Measurements from ENCODE around the gene IFNL1. TPM values are rescaled to one million over a fixed set of nuclear protein-coding genes. Genes with fewer than 3 reads are reported as not detected.

IFNL1 gene
- total RNA-seq: not detected

DNA sequence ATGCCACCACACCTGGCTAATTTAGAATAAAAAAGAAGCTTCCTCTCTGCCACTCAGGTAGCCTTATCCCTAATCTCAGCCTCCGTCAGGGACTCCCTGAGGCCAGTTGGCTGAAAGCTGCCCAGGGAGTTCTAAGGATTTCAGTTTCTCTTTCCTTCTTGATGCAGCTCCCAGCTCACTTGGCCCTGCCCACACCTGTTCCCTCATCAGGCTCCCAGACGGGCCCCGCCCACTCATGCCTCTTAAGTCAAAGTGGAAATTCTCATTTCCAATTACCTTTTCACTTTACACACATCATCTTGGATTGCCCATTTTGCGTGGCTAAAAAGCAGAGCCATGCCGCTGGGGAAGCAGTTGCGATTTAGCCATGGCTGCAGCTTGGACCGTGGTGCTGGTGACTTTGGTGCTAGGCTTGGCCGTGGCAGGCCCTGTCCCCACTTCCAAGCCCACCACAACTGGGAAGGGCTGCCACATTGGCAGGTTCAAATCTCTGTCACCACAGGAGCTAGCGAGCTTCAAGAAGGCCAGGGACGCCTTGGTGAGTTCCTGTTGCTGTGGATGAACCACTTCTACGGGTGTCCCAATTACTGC lies at the start of gene IFNL1:
Gene IFNL1, plus strand, starts transcription at position 353 of the 591 bp plus-strand sequence. Its CDS starts 15 bp downstream, at position 368.

DNA sequence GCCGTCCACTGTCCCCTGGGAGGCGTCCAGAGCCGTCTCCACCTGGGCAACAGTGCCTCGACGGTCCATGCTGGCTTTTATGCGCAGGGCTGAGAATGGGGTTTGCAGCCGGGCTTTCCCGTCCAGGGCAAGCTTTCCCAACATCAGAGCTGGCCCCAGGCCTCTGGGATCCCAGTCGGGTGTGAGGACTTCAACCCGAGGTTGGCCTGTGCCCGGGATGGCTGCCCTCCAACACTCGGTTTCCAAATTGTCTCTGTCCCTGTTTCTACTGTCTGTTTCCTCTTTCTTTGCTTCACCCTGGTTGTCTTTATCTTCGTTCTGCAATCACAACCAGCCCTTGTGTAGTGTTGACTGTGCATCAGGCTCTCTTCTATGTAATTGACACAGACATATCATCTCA lies 47.4 kb upstream of the IFNL1 start, which contains the start of gene IFNL4:
Gene IFNL4, minus strand, starts transcription at position 51 of the 400 bp plus-strand sequence.

DNA sequence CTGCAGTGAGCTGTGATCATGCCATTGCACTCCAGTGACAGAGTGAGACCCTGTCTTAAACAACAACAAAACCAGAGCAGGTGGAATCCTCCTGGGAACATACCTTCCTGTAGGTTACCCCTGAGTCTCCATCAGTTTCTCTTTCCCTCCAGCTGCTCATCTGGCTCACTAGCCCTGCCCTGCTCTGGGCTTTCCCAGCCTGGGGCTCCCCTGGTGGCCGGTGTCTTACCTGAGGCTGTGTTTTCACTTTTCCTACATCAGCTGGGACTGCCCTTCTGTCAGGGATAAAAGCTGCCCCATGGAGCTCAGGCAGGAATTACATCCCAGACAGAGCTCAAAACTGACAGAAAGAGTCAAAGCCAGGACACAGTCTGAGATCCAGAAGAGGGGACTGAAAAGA lies 28.1 kb upstream of the IFNL1 start, which contains the start of gene IFNL2:
Gene IFNL2, plus strand, starts transcription at position 312 of the 400 bp plus-strand sequence. CDS start 173 bp downstream, outside the sequence.

DNA sequence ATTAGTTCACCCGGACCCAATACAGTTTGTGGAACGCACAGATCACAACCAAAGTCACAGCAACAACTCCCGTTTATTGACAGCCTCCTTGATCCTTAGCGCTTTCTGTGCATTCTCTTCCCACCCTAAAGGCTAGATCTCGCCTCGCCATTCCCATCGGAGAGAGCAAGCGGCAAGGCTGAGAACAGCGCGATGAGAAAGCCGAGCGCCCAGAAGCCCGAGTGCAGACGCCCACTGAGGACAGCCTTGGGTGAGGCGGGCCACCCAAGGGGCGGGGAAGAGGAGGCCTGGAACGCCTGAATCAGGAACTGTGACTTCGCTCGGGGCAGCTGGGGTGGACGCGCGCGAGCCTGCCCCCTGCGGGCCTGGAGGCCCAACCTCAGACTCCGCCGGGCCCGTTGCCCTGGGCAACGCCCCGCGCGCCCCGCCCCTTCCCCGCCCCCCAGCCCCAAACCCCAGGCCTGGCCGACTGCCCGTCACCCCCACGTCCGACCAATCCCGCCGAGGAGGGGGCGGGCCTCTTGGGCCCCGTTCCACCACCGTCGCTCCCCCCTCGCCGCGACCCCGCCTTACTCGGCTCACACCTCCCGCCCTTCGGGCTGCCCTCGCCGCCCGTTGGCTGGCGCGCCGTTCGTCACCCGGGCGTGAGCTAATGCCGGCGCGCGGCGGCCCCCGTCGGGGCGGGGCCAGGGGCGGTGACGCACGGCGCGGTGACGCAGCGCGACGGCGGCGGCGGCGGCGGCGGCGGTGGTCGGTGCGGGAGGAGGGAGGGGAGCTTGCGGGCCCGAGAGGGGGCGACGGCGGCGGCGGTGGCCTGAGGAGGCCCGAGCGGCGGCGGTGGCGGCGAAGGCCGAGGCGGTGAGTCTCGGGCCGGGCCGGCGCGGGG lies 45.8 kb downstream of the IFNL1 start, which contains the start of gene SAMD4B:
Gene SAMD4B, plus strand, starts transcription at position 703 of the 886 bp plus-strand sequence. CDS start 14,473 bp downstream, outside the sequence.

Small RNAs within 50 kb of the gene (small RNA-seq; reads per million reads assigned to genes)
- not detected for gene AC011445.2 (ENCODE audit: low replicate concordance)

Other genes starting within 250 kb of the IFNL1 start
- not detected for gene ACP7, start 212.0 kb upstream of the IFNL1 start, total RNA-seq
- gene PAK4, start 170.6 kb upstream of the IFNL1 start, total RNA-seq: 2.5 TPM
- not detected for gene NCCRP1, start 99.4 kb upstream of the IFNL1 start, total RNA-seq
- gene SYCN, start 92.1 kb upstream of the IFNL1 start, total RNA-seq: not detected
- gene IFNL3, start 51.4 kb upstream of the IFNL1 start, total RNA-seq: not detected
- gene IFNL4, start 47.6 kb upstream of the IFNL1 start, total RNA-seq: not detected
- not detected for gene IFNL2, start 28.0 kb upstream of the IFNL1 start, total RNA-seq
- gene LRFN1, start 24.5 kb downstream of the IFNL1 start, total RNA-seq: 9.4 TPM
- gene GMFG, start 39.6 kb downstream of the IFNL1 start, total RNA-seq: 0.94 TPM
- 63.2 TPM for gene SAMD4B, start 46.0 kb downstream of the IFNL1 start, total RNA-seq
- 31.3 TPM for gene PAF1, start 94.7 kb downstream of the IFNL1 start, total RNA-seq
- gene MED29, start 95.0 kb downstream of the IFNL1 start, total RNA-seq: 20.0 TPM
- 0.94 TPM for gene ZFP36, start 110.4 kb downstream of the IFNL1 start, total RNA-seq
- gene PLEKHG2, start 116.3 kb downstream of the IFNL1 start, total RNA-seq: 49.1 TPM
- gene RPS16, start 139.5 kb downstream of the IFNL1 start, total RNA-seq: 67.9 TPM
- gene SUPT5H, start 149.2 kb downstream of the IFNL1 start, total RNA-seq: 70.7 TPM
- gene TIMM50, start 184.4 kb downstream of the IFNL1 start, total RNA-seq: 41.6 TPM
- gene DLL3, start 202.5 kb downstream of the IFNL1 start, total RNA-seq: 23.2 TPM
- not detected for gene SELENOV, start 218.7 kb downstream of the IFNL1 start, total RNA-seq
- gene EID2B, start 236.4 kb downstream of the IFNL1 start, total RNA-seq: 15.3 TPM
- 16.9 TPM for gene EID2, start 243.8 kb downstream of the IFNL1 start, total RNA-seq

Measured in parietal lobe (tissue), 2 donors.